Effector memory CD4-positive, alpha-beta T cell (primary cell): ENCODE results near the gene NCBP1.
"Not testable (repeated sequence)": the region's sequence is repeated elsewhere in the genome, so short reads cannot be mapped to it uniquely, and the experiment has no call there.

ENCODE experiments used
- DNase-seq, 3 donors: peaks; one replicate each; pipeline ENCODE4 v3.0.0-alpha.2; 2020
- H3K27ac ChIP-seq: 2 replicates; pipeline ENCODE4 v1.7.0; 2013; ENCODE audit warnings: mild to moderate bottlenecking, low read length, moderate library complexity; ENCODE audit not compliant: insufficient read depth, poor library complexity, severe bottlenecking
- H3K27me3 ChIP-seq: replicated peaks from 2 replicates; pipeline ENCODE4 v1.7.0; 2013; ENCODE audit warnings: mild to moderate bottlenecking, low read length; ENCODE audit not compliant: insufficient read depth, control insufficient read depth, poor library complexity, severe bottlenecking
- H3K36me3 ChIP-seq: 2 replicates; pipeline ENCODE4 v1.7.0; 2013; ENCODE audit warnings: mild to moderate bottlenecking, low read length, moderate library complexity; ENCODE audit not compliant: control insufficient read depth, insufficient read depth
- H3K4me1 ChIP-seq: 2 replicates; pipeline ENCODE4 v1.7.0; 2013; ENCODE audit warnings: low read length, mild to moderate bottlenecking; ENCODE audit not compliant: control insufficient read depth, insufficient read depth, poor library complexity, severe bottlenecking
- H3K4me3 ChIP-seq: 2 replicates; pipeline ENCODE4 v1.7.0; 2013; ENCODE audit warnings: low read length, low read depth, mild to moderate bottlenecking; ENCODE audit not compliant: insufficient read depth, poor library complexity, severe bottlenecking
- H3K9me3 ChIP-seq: 2 replicates; pipeline ENCODE4 v1.7.0; 2013; ENCODE audit warnings: mild to moderate bottlenecking, low read length, moderate library complexity; ENCODE audit not compliant: control insufficient read depth
- total RNA-seq, 3 donors: gene quantifications; one replicate each; lab custom pipeline; 2026; lab: John Stamatoyannopoulos, UW

NCBP1 gene, protein sequence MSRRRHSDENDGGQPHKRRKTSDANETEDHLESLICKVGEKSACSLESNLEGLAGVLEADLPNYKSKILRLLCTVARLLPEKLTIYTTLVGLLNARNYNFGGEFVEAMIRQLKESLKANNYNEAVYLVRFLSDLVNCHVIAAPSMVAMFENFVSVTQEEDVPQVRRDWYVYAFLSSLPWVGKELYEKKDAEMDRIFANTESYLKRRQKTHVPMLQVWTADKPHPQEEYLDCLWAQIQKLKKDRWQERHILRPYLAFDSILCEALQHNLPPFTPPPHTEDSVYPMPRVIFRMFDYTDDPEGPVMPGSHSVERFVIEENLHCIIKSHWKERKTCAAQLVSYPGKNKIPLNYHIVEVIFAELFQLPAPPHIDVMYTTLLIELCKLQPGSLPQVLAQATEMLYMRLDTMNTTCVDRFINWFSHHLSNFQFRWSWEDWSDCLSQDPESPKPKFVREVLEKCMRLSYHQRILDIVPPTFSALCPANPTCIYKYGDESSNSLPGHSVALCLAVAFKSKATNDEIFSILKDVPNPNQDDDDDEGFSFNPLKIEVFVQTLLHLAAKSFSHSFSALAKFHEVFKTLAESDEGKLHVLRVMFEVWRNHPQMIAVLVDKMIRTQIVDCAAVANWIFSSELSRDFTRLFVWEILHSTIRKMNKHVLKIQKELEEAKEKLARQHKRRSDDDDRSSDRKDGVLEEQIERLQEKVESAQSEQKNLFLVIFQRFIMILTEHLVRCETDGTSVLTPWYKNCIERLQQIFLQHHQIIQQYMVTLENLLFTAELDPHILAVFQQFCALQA
- 59.6 to 65.9 (median 60.1) reads per million in 3 donors for total RNA-seq

DNA sequence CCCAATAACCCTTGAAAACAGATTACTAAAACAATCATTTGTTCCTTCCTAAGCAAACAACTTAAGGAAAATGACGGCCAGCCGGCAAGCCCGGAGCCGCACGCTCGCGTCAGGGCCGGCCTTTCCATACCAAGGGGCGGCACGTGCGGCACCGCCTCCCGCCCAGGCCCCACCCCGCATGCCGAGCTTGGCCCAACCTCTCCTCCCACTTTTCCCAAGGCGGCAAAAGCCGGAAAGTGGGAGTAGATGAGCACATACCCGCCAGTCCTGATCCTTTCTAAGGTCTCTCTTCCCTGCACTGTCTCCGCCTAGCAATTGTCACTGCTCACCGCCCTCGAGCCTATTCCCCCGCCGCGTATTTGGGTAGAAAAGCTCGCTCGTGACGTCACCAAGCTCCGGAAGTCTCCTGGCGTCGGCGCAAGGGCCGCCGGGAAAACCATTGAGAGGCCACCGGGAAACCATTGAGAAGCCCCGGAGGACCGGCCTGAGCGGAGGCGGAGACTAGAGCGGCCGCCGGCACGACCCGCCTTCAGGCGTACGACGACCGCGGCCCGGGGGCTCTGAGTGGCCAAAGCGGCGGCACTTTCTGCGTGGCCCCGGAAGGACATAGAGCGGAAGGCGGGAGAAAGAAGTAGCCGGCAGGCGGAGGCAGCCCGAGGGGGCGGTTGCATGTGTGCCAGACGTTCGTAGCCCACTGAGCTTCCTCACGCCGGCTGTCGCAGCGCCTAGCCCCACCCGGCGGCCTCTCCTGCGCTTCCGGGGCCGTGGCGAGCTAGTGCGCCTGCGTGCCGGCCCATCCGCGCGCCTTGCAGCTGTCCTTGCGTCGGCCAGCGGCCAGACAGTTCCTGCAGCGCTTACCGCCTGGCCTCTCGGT, at the start of gene NCBP1, which contains the start of gene TSTD2:
NCBP1 (plus strand) TSS at position 837 of the 874 bp plus-strand sequence. CDS start 61 bp downstream, outside the sequence.
TSTD2 (minus strand) TSS at position 384 of the 874 bp plus-strand sequence. CDS start 5,806 bp downstream, outside the sequence.
- Histone ChIP-seq H3K9me3 (no peaks in the 10 kb centered on the region), H3K4me1 (peaks cover 16% of the 10 kb centered on the region), H3K27me3 (no peaks in the 10 kb centered on the region), H3K36me3 (peaks cover 2% of the 10 kb centered on the region), H3K4me3 (peak within 1 kb of the TSS; percentile 89), H3K27ac (peak within 1 kb of the TSS; percentile 94)
- DNase-seq, result peak; percentile 89 to 92 (median 91)

DNA sequence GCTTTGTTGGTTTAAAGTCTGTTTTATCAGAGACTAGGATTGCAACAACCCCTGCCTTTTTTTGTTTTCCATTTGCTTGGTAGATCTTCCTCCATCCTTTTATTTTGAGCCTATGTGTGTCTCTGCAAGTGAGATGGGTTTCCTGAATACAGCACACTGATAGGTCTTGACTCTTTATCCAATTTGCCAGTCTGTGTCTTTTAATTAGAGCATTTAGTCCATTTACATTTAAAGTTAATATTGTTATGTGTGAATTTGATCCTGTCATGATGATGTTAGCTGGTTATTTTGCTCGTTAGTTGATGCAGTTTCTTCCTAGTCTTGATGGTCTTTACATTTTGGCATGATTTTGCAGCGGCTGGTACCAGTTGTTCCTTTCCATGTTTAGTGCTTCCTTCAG, 48.8 kb upstream of the NCBP1 start:
- DNase-seq, H3K4me3 ChIP-seq, H3K36me3 ChIP-seq, H3K27ac ChIP-seq, H3K27me3 ChIP-seq, H3K4me1 ChIP-seq, H3K9me3 ChIP-seq: not testable (repeated sequence)

DNA sequence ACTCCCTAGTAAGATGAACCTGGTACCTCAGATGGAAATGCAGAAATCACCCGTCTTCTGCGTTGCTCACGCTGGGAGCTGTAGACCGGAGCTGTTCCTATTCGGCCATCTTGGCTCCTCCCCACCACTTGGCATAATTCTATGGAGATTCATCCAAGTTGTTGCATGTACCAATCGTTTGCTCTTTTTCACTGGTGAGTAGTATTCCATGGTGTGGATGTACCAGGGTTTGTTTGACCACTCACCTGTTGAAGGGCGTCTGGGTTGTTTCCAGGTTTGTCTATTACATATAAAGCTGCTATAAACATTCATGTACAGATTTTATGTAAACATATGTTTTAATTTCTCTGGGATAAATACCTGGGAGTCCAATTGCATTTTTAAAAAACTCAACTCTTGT, 46.7 kb upstream of the NCBP1 start:
- H3K27me3 ChIP-seq, H3K9me3 ChIP-seq, H3K4me3 ChIP-seq, DNase-seq, H3K36me3 ChIP-seq, H3K4me1 ChIP-seq, H3K27ac ChIP-seq: not testable (repeated sequence)

GRCh38 chr9:97591535-97591934, 42.1 kb upstream of the NCBP1 start:
- H3K27ac ChIP-seq, result no peak overlapping the region
- no peaks in the 10 kb centered on the region for H3K9me3 ChIP-seq
- H3K36me3 ChIP-seq, result no peaks in the 10 kb centered on the region
- H3K4me1 ChIP-seq, result no peaks in the 10 kb centered on the region
- H3K4me3 ChIP-seq, result no peak overlapping the region
- DNase-seq, result no peak
- no peaks in the 10 kb centered on the region for H3K27me3 ChIP-seq

DNA sequence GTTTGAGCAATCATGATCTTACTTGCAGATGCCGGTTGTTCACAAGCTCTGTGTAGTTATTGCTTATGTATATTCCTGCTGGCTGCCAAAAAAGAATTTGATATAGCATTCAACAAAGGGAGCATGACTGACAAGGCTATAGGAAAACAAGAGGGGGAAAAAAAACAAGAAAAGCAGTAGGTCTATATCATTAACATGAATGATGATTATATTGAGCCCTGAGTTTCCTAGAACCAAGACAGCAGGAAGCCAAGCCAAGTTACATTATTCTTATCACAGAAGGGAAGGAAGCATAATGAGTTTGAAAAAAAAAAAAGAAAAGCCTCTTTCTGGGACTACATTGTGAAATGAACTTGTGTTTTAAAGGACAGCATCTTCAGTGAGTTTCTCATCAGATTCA, 41.5 kb upstream of the NCBP1 start:
- no peak overlapping the region for H3K27ac ChIP-seq
- H3K9me3 ChIP-seq, result no peaks in the 10 kb centered on the region
- no peak for DNase-seq

DNA sequence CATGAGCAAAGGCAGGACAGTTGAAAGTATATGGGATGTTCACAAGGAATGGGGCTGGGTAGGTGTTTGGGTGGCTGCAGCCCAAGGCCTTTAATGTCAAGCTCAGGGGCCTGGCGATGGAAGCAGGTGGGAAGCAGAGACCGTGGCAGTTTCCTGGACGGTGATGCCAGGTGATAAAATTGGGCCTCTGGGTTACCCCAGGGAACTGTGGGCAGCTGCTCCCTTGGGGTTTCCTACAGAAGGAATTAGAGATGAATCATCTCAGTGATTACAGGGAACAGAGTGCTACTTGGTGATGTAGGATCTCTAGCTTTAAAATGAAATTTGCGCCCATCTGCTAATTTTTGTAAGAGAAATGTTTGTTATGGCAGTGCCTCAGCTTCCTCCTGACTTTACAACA, 39.7 kb upstream of the NCBP1 start:
- Histone ChIP-seq H3K9me3 (no peaks in the 10 kb centered on the region), H3K27me3 (no peaks in the 10 kb centered on the region), H3K36me3 (no peaks in the 10 kb centered on the region), H3K4me1 (no peaks in the 10 kb centered on the region), H3K4me3 (no peak overlapping the region), H3K27ac (no peak overlapping the region)
- no peak for DNase-seq

More for the DNA sequence above, 41.5 kb upstream of the NCBP1 start:
- H3K4me3 ChIP-seq, result no peak overlapping the region
- no peaks in the 10 kb centered on the region for H3K4me1 ChIP-seq
- no peaks in the 10 kb centered on the region for H3K36me3 ChIP-seq
- no peaks in the 10 kb centered on the region for H3K27me3 ChIP-seq

DNA sequence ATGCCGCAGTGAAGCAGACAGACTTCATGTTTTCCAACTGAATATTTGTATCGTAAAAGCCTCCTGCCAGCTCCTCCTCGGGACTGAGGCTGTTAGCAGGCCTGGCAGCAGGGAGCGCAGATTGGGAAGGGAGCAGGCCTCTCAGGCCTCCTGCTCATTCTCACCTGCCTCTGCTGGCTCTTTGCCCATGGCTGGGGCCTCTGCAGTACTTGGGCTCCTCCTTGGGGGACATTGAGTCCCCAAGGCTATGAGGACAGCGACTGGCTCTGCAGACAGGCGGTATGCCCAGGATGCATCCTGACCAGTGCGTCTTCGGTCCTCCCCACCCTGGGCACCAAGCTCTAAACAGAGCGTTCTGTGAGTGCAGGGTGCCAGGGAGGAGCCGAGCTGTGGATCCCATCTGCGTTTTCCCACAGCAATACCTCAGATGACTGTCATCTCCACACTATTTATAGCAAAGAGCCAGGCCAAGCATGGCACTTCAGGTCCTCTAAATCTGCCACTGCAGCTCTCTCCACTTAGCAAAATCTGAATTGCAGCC, 39.2 kb upstream of the NCBP1 start:
- no peak overlapping the region for H3K4me3 ChIP-seq
- no peak overlapping the region for H3K27ac ChIP-seq
- no peaks in the 10 kb centered on the region for H3K36me3 ChIP-seq
- no peak for DNase-seq
- no peaks in the 10 kb centered on the region for H3K9me3 ChIP-seq
- no peaks in the 10 kb centered on the region for H3K27me3 ChIP-seq
- no peaks in the 10 kb centered on the region for H3K4me1 ChIP-seq

DNA sequence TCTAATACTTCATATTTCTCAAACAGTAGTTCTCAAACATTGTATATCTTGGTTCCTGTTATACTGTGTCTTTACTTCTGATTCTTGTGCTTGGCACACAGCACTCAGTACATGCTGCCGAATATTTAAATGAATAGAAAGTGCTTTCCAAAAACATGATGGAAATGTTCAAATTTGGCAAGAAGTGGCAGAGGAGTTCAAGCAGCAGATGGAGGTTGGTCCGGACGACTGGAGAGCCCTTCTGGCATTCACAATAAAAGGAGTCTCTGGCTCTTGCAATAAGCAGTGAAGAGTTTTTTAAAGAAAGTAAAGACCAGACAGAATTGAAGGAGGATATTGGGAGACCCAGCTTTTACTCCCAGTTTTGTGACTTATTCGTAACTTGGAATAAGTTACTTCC, 36.7 kb upstream of the NCBP1 start:
- Histone ChIP-seq H3K27me3 (no peaks in the 10 kb centered on the region), H3K9me3 (no peaks in the 10 kb centered on the region), H3K27ac (no peak overlapping the region), H3K4me3 (no peak overlapping the region), H3K36me3 (peaks cover 11% of the 10 kb centered on the region), H3K4me1 (no peaks in the 10 kb centered on the region)
- no peak for DNase-seq

- no peak overlapping the region for H3K27ac ChIP-seq
- no peaks in the 10 kb centered on the region for H3K9me3 ChIP-seq
- H3K27me3 ChIP-seq, result no peaks in the 10 kb centered on the region
- peak; percentile 18 to 44 (median 42) for DNase-seq
- H3K4me1 ChIP-seq, result no peaks in the 10 kb centered on the region
- peaks cover 29% of the 10 kb centered on the region for H3K36me3 ChIP-seq
- H3K4me3 ChIP-seq, result no peak overlapping the region
These were observed 34.9 kb upstream of the NCBP1 start for GRCh38 chr9:97598461-97599288.
